ENCODE results near the gene TMEM161B.

GRCh38 chr5:88281322-88281721 lies 12.7 kb upstream of the TMEM161B start:
- TF ChIP-seq POLR2AphosphoS5 (IDR thresholded peaks at IDR 0.05; ENCODE audit: insufficient read depth, low read depth, low read length) (no peak), CTCF (IDR thresholded peaks at IDR 0.05; ENCODE audit: extremely low read depth in 1 of 2, insufficient read depth in 1 of 2, low read depth in 1 of 2, low read length in 2 of 2) (no peak), MAX (IDR thresholded peaks at IDR 0.05; ENCODE audit: insufficient read depth, insufficient read length) (no peak), POLR2A (IDR thresholded peaks at IDR 0.05; ENCODE audit: low read depth, low read length) (no peak), GATA2 (IDR thresholded peaks at IDR 0.05; ENCODE audit: insufficient read depth, insufficient read length, low read depth, low read length) (no peak), EZH2 (IDR thresholded peaks at IDR 0.05; ENCODE audit: borderline replicate concordance, low read depth, low read length, severe bottlenecking) (no peak), MYC (IDR thresholded peaks at IDR 0.05; ENCODE audit: low read depth, low read length) (no peak)

All from endothelial cell of umbilical vein (primary cell).